ENCODE data around the gene SYT1. TPM values are rescaled to one million over a fixed set of nuclear protein-coding genes. Genes with fewer than 3 reads are reported as not detected.

The SYT1 gene
- total and polyA plus RNA-seq, 2 donors (not counting 1 experiment from before 2014, with no cell fraction given): 0.90 to 2.1 TPM

GRCh38 chr12:79161249-79161934 is 296.8 kb downstream of the SYT1 start:
- DNase-seq (ENCODE audit: low read depth in 2 of 2): no peak
- Histone ChIP-seq H2AFZ (ENCODE audit: low read length) (no peak overlapping the region), H4K20me1 (ENCODE audit: control insufficient read depth, extremely low read depth, insufficient read depth, low read length) (no peaks in the 10 kb centered on the region), H3K4me2 (ENCODE audit: extremely low read depth, insufficient read depth, low read length) (no peak overlapping the region), H3K9ac (ENCODE audit: insufficient read depth, low read length) (no peak overlapping the region), H3K4me1 (ENCODE audit: control insufficient read depth, extremely low read depth, insufficient read depth, low read length) (no peaks in the 10 kb centered on the region), H3K36me3 (ENCODE audit: control insufficient read depth, insufficient read depth, low read length) (no peaks in the 10 kb centered on the region), H3K9me3 (ENCODE audit: control insufficient read depth, insufficient read depth, low read depth, low read length) (no peaks in the 10 kb centered on the region), H3K27ac (ENCODE audit: insufficient read depth, low read length) (no peak overlapping the region), H3K4me3 (replicated peaks in 1 of 4; ENCODE audit: control extremely low read depth in 1 of 4, insufficient read depth in 1 of 4, low read depth in 3 of 4, low read length in 4 of 4) (no peak overlapping the region), H3K27me3 (ENCODE audit: control insufficient read depth, insufficient read depth, low read length) (no peaks in the 10 kb centered on the region), H3K79me2 (ENCODE audit: control insufficient read depth, insufficient read depth, low read length) (no peaks in the 10 kb centered on the region)
- TF ChIP-seq CTCF (conservative IDR thresholded peaks at IDR 0.05 in 1 of 2, IDR thresholded peaks at IDR 0.05 in 1 of 2; ENCODE audit: low read depth in 1 of 2, low read length in 2 of 2) (no peak), EZH2 (IDR thresholded peaks at IDR 0.05; ENCODE audit: low read length, missing control alignments) (no peak)

GRCh38 chr12:79162147-79162772 is 297.7 kb downstream of the SYT1 start:
- no peaks in the 10 kb centered on the region for H3K36me3 ChIP-seq (ENCODE audit: control insufficient read depth, insufficient read depth, low read length)
- H4K20me1 ChIP-seq (ENCODE audit: control insufficient read depth, extremely low read depth, insufficient read depth, low read length): no peaks in the 10 kb centered on the region
- DNase-seq (ENCODE audit: low read depth in 2 of 2): no peak
- no peaks in the 10 kb centered on the region for H3K79me2 ChIP-seq (ENCODE audit: control insufficient read depth, insufficient read depth, low read length)
- H3K4me3 ChIP-seq (replicated peaks in 1 of 4; ENCODE audit: control extremely low read depth in 1 of 4, insufficient read depth in 1 of 4, low read depth in 3 of 4, low read length in 4 of 4): no peak overlapping the region
- H3K9ac ChIP-seq (ENCODE audit: insufficient read depth, low read length): no peak overlapping the region
- H3K27me3 ChIP-seq (ENCODE audit: control insufficient read depth, insufficient read depth, low read length): no peaks in the 10 kb centered on the region
- no peaks in the 10 kb centered on the region for H3K4me1 ChIP-seq (ENCODE audit: control insufficient read depth, extremely low read depth, insufficient read depth, low read length)
- no peak overlapping the region for H2AFZ ChIP-seq (ENCODE audit: low read length)
- no peak overlapping the region for H3K4me2 ChIP-seq (ENCODE audit: extremely low read depth, insufficient read depth, low read length)
- no peak for TF ChIP-seq CTCF (conservative IDR thresholded peaks at IDR 0.05 in 1 of 2, IDR thresholded peaks at IDR 0.05 in 1 of 2; ENCODE audit: low read depth in 1 of 2, low read length in 2 of 2)
- no peak for TF ChIP-seq EZH2 (IDR thresholded peaks at IDR 0.05; ENCODE audit: low read length, missing control alignments)
- no peak overlapping the region for H3K27ac ChIP-seq (ENCODE audit: insufficient read depth, low read length)
- H3K9me3 ChIP-seq (ENCODE audit: control insufficient read depth, insufficient read depth, low read depth, low read length): no peaks in the 10 kb centered on the region

GRCh38 chr12:79162948-79163347 is 298.4 kb downstream of the SYT1 start:
- H3K79me2 ChIP-seq (ENCODE audit: control insufficient read depth, insufficient read depth, low read length): no peaks in the 10 kb centered on the region
- H3K9ac ChIP-seq (ENCODE audit: insufficient read depth, low read length): no peak overlapping the region
- no peaks in the 10 kb centered on the region for H3K27me3 ChIP-seq (ENCODE audit: control insufficient read depth, insufficient read depth, low read length)
- H4K20me1 ChIP-seq (ENCODE audit: control insufficient read depth, extremely low read depth, insufficient read depth, low read length): no peaks in the 10 kb centered on the region
- H3K36me3 ChIP-seq (ENCODE audit: control insufficient read depth, insufficient read depth, low read length): no peaks in the 10 kb centered on the region
- H3K4me2 ChIP-seq (ENCODE audit: extremely low read depth, insufficient read depth, low read length): no peak overlapping the region
- H3K4me1 ChIP-seq (ENCODE audit: control insufficient read depth, extremely low read depth, insufficient read depth, low read length): no peaks in the 10 kb centered on the region
- no peaks in the 10 kb centered on the region for H3K9me3 ChIP-seq (ENCODE audit: control insufficient read depth, insufficient read depth, low read depth, low read length)
- H3K27ac ChIP-seq (ENCODE audit: insufficient read depth, low read length): no peak overlapping the region
- peak in 1 of 2 donors; percentile 8 for DNase-seq (ENCODE audit: low read depth in 2 of 2)
- TF ChIP-seq EZH2 (IDR thresholded peaks at IDR 0.05; ENCODE audit: low read length, missing control alignments) (no peak), CTCF (conservative IDR thresholded peaks at IDR 0.05 in 1 of 2, IDR thresholded peaks at IDR 0.05 in 1 of 2; ENCODE audit: low read depth in 1 of 2, low read length in 2 of 2) (no peak)
- no peak overlapping the region for H3K4me3 ChIP-seq (replicated peaks in 1 of 4; ENCODE audit: control extremely low read depth in 1 of 4, insufficient read depth in 1 of 4, low read depth in 3 of 4, low read length in 4 of 4)
- H2AFZ ChIP-seq (ENCODE audit: low read length): no peak overlapping the region
